ENCODE data around the gene SHANK1. TPM values are rescaled to one million over a fixed set of nuclear protein-coding genes. Genes with fewer than 3 reads are reported as not detected.
"Not testable (repeated sequence)": the region's sequence is repeated elsewhere in the genome, so short reads cannot be mapped to it uniquely, and the experiment has no call there.

Gene SHANK1
- total RNA-seq = under 1 TPM in 3 of 4 donors, not detected in 1; 0.11 to 0.42 (median 0.39) TPM

- no peaks in the 10 kb centered on the region for H3K36me3 ChIP-seq
- peak within 1 kb of the TSS; percentile 40 to 56 (median 43) for H3K4me3 ChIP-seq
- DNase-seq (ENCODE audit: extremely low spot score) = no peak
- no peak for TF ChIP-seq CTCF (IDR thresholded peaks at IDR 0.05)
- TF ChIP-seq POLR2AphosphoS5 (IDR thresholded peaks at IDR 0.05) = no peak
- H3K4me1 ChIP-seq = peaks cover 20 to 38% (median 34%) of the 10 kb centered on the region in 4 donors
- peaks cover 5 to 96% (median 30%) of the 10 kb centered on the region in 4 donors for H3K27me3 ChIP-seq
- WGBS = 2% methylated on average over 25 of the region's 47 CpGs
- H3K27ac ChIP-seq (replicated peaks in 1 of 4) = no peak within 1 kb of the TSS
- intact Hi-C loops (cut with DNase I) = no loop called here
- H3K9me3 ChIP-seq = no peaks in the 10 kb centered on the region
Measured at GRCh38 chr19:50719566-50719965, at the start of gene SHANK1. Gene SHANK1 (minus strand): TSS chr19:50719802. CDS start chr19:50716919, 2,883 bp downstream.

GRCh38 chr19:50768277-50768676 is 48.7 kb upstream of the SHANK1 start:
- WGBS = 73% methylated on average over 5 of the region's 5 CpGs
- no peak for TF ChIP-seq CTCF (IDR thresholded peaks at IDR 0.05)
- H3K4me1 ChIP-seq = no peaks in the 10 kb centered on the region
- H3K27ac ChIP-seq (replicated peaks in 1 of 4) = no peak overlapping the region
- peaks cover 0 to 88% (median 0%) of the 10 kb centered on the region in 4 donors for H3K27me3 ChIP-seq
- no peak for DNase-seq (ENCODE audit: extremely low spot score)
- H3K9me3 ChIP-seq = peaks cover 0 to 8% (median 5%) of the 10 kb centered on the region in 4 donors
- no peak overlapping the region for H3K4me3 ChIP-seq
- H3K36me3 ChIP-seq = no peaks in the 10 kb centered on the region
- intact Hi-C loops (cut with DNase I) = no loop called here

- H3K4me3 ChIP-seq; intact Hi-C loops (cut with DNase I); H3K27ac ChIP-seq (replicated peaks in 1 of 4); DNase-seq (ENCODE audit: extremely low spot score); H3K9me3 ChIP-seq; H3K36me3 ChIP-seq; H3K4me1 ChIP-seq: not testable (repeated sequence)
- WGBS = 44% methylated on average over 5 of the region's 5 CpGs
- peaks cover 0 to 87% (median 0%) of the 10 kb centered on the region in 4 donors for H3K27me3 ChIP-seq
Measured at GRCh38 chr19:50767263-50767662, 47.7 kb upstream of the SHANK1 start.

GRCh38 chr19:50766746-50767145 is 47.1 kb upstream of the SHANK1 start:
- H3K27ac ChIP-seq (replicated peaks in 1 of 4); DNase-seq (ENCODE audit: extremely low spot score); H3K9me3 ChIP-seq; H3K4me1 ChIP-seq; intact Hi-C loops (cut with DNase I); H3K4me3 ChIP-seq; H3K36me3 ChIP-seq: not testable (repeated sequence)
- WGBS = 71% methylated on average over 12 of the region's 12 CpGs
- H3K27me3 ChIP-seq = peaks cover 0 to 87% (median 0%) of the 10 kb centered on the region in 4 donors

GRCh38 chr19:50764409-50764808 is 44.8 kb upstream of the SHANK1 start:
- H3K4me3 ChIP-seq = no peak overlapping the region
- WGBS = 74% methylated on average over 7 of the region's 7 CpGs
- H3K36me3 ChIP-seq = no peaks in the 10 kb centered on the region
- H3K4me1 ChIP-seq = no peaks in the 10 kb centered on the region
- H3K9me3 ChIP-seq = no peaks in the 10 kb centered on the region
- no peak overlapping the region for H3K27ac ChIP-seq (replicated peaks in 1 of 4)
- intact Hi-C loops (cut with DNase I) = no loop called here
- TF ChIP-seq POLR2A (IDR thresholded peaks at IDR 0.05; ENCODE audit: low read depth) = no peak
- TF ChIP-seq EP300 (IDR thresholded peaks at IDR 0.05) = no peak
- no peak for TF ChIP-seq POLR2AphosphoS5 (IDR thresholded peaks at IDR 0.05)
- no peak for TF ChIP-seq CTCF (IDR thresholded peaks at IDR 0.05)
- DNase-seq (ENCODE audit: extremely low spot score) = no peak
- H3K27me3 ChIP-seq = peaks cover 0 to 75% (median 0%) of the 10 kb centered on the region in 4 donors

GRCh38 chr19:50763521-50763920 is 43.9 kb upstream of the SHANK1 start:
- H3K27ac ChIP-seq (replicated peaks in 1 of 4); H3K4me1 ChIP-seq; H3K4me3 ChIP-seq; intact Hi-C loops (cut with DNase I); DNase-seq (ENCODE audit: extremely low spot score); H3K36me3 ChIP-seq; H3K9me3 ChIP-seq: not testable (repeated sequence)
- peaks cover 0 to 70% (median 0%) of the 10 kb centered on the region in 4 donors for H3K27me3 ChIP-seq
- 42% methylated on average over 8 of the region's 13 CpGs for WGBS

GRCh38 chr19:50761501-50761900 is 41.9 kb upstream of the SHANK1 start:
- H3K36me3 ChIP-seq; H3K27ac ChIP-seq (replicated peaks in 1 of 4); H3K4me3 ChIP-seq; H3K9me3 ChIP-seq; H3K4me1 ChIP-seq; DNase-seq (ENCODE audit: extremely low spot score); intact Hi-C loops (cut with DNase I): not testable (repeated sequence)
- H3K27me3 ChIP-seq = peaks cover 0 to 76% (median 0%) of the 10 kb centered on the region in 4 donors
- WGBS = 46% methylated on average over 3 of the region's 3 CpGs

Data from esophagus muscularis mucosa (tissue), 4 donors.